Activated CD4-positive, alpha-beta T cell treated with anti-CD3 and anti-CD28 coated beads for 48 hours (primary cell): ENCODE data around the gene TMEM141.
"Not testable (repeated sequence)": the region's sequence is repeated elsewhere in the genome, so short reads cannot be mapped to it uniquely, and the experiment has no call there.

Source experiments
- DNase-seq: peaks from one replicate; pipeline ENCODE4 v3.0.0-alpha.2; 2020

Gene TMEM141

DNA sequence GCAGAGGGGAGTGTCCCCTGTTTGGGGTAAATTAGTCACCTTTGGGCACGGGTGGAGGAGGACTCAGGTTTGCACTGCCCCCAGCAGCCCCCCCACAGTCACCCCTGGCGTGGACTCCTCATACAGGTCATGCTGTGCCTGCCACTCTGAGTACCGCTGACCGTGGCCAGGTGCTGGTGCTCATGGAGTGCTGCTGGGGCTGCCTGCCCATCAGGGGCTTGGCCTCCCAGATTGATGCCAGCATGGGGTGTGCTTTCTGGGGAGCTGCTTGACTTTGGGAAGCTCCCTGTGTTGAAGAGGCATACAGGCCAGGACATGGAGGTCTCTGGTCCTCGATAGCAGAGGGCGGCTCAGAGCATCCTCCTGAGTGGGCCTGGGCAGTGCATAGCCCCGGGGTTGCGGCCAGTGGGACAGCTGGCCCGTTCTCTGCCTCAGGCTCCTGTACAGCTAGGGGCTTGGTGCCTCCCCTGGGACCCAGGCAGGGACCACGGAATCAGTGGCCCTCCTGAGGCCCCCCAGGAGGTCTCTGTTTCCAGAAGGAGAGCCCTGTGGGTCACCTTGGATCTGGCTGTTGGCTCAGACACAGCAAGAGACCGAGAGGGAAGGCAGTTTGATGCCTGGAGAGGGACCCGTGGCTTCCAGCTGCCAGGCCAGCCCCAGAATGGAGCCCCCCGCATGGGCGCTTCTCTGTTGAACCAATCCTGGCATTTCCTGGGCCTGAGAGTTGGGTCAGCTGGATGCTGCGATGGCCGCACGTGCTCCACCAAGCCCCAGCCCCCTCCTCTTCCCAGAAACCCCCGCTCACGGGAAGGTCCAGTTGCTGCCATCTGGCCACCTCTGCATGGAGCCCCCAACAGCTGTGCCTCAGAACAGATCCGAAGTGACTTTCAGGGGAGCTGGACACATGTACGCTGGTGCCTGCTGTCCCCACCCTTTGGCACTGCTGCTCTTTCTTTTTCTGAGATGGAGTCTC, 45.1 kb downstream of the TMEM141 start:
- DNase-seq, result no peak

DNA sequence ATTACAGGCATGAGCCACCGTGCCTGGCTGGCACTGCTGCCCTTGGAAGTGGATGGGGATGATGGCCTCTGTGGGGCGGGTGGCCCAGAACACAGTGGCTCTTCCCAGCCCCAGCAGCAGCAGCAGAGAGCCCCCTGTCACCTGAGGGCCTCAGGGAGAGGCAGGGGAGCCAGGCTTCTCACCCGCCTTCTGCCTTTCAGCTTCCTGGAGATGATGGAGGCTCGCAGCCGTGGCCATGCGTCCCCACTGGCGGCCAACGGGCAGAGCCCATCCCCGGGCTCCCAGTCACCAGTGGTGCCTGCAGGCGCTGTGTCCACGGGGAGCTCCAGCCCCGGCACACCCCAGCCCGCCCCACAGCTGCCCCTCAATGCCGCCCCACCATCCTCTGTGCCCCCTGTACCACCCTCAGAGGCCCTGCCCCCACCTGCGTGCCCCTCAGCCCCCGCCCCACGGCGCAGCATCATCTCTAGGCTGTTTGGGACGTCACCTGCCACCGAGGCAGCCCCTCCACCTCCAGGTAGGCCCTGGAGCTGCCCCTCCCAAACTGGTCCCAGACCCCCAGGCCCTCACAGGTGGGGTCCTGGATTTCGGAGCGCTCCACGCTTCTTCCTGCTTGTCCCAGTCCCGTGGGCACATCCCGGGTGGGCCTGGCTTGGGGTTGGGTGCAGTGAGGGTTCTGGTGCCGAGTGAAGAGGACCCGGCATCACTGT, 46.2 kb downstream of the TMEM141 start:
- DNase-seq, result no peak

DNA sequence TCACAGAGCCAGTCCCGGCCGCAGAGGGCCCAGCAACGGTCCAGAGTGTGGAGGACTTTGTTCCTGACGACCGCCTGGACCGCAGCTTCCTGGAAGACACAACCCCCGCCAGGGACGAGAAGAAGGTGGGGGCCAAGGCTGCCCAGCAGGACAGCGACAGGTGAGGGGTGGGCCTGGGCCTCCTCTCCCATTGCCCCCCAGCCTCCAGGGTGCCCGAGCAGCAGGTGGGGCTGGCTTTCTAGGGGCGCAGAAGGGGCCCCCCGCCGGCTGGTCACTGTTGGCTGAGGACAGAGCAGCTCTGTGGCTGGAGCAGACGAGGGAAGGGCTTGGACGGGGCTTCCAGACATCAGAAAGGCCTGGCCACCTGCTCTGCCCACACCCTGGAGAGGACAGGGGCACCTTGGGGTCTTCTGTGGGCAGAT, 46.7 kb downstream of the TMEM141 start:
- DNase-seq, result not testable (repeated sequence)

DNA sequence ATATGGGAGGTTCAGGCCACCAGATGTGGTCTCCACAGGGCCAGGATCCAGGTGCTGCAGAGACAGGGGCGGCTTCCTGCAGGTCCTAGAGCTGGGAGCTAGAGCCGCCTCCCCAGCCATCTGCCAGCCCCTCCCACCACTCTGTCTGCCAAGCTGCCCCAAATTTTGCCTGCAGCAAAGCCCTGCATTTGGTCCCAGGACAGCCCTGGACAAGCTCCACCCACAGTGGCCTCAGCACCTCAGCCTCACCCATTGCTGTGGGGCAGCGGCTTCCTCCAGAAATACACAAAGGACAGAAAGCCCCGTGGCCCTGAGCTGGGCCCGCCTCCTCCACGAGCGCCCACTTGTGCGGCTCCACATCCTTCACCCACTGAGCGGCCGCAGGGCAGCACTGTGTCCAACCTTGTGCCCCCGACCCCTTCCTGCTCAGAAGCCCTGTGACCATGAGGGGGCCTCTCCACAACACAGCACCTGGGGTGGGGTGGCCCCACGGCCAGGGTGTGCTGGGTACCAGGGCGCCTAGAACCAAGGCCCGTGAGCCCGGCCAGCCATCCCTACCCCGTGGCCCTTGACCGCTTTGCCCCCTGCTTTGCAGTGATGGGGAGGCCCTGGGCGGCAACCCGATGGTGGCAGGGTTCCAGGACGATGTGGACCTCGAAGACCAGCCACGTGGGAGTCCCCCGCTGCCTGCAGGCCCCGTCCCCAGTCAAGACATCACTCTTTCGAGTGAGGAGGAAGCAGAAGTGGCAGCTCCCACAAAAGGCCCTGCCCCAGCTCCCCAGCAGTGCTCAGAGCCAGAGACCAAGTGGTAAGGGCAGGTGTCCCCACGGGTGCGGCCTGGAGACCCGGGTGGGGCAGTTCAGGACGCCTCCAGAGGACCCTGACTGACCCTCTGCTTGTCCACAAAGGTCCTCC, 47.4 kb downstream of the TMEM141 start:
- no peak for DNase-seq

DNA sequence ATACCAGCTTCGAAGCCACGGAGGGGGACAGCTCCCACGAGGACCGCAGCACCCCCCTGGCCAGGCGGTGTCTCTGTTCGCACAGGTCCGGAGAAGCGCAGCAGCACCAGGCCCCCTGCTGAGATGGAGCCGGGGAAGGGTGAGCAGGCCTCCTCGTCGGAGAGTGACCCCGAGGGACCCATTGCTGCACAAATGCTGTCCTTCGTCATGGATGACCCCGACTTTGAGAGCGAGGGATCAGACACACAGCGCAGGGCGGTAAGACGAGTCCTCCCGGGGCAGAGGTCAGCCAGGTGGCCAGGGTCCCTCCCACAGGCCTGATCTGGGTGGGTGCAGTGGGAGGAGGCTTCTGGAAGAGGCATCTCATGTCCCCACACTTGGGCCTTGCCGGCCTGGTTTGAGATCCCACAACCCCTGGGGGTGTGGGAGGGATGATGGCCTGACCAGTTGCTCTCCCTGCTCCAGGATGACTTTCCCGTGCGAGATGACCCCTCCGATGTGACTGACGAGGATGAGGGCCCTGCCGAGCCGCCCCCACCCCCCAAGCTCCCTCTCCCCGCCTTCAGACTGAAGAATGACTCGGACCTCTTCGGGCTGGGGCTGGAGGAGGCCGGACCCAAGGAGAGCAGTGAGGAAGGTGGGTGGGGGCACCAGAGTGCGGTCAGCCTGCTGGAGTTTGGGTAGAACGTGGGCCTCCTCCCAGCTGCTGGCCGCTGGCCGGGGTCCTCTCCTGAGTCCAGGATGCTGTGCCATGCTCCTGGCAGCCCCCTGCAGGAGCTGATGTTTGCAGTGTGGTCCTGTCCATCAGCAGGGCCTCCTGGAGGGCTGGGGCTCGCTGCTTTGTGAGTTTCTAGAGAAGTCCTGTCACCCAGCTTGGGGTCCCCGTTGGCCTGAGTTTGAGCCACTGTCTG, 48.3 kb downstream of the TMEM141 start:
- DNase-seq, result no peak

DNA sequence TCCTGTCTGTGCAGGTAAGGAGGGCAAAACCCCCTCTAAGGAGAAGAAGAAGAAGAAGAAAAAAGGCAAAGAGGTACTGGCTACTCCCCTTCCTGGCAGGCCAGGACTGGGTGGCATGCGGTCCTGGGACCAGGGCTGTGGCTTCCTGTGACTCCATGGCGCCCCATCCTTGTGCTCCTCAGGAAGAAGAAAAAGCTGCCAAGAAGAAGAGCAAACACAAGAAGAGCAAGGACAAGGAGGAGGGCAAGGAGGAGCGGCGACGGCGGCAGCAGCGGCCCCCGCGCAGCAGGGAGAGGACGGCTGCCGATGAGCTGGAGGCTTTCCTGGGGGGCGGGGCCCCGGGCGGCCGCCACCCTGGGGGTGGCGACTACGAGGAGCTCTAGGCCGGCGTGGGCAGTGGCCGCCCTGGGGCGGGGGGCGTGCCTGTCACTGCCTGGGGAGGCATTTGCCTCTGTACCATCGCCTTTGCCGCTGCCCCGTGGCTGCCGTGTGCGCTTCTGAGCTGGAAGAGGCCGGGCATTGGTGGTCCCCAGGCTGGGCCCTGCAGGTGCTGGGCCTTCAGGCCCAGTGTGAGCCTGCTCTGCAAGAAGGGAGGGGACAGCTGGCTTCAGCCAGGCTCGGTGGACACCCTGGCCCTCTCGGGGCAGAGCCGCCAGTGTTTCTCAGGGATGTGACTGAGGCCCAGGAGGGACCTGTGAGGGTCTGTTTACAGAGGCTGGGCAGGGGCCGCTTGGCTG, 49.2 kb downstream of the TMEM141 start:
- DNase-seq, result no peak

DNA sequence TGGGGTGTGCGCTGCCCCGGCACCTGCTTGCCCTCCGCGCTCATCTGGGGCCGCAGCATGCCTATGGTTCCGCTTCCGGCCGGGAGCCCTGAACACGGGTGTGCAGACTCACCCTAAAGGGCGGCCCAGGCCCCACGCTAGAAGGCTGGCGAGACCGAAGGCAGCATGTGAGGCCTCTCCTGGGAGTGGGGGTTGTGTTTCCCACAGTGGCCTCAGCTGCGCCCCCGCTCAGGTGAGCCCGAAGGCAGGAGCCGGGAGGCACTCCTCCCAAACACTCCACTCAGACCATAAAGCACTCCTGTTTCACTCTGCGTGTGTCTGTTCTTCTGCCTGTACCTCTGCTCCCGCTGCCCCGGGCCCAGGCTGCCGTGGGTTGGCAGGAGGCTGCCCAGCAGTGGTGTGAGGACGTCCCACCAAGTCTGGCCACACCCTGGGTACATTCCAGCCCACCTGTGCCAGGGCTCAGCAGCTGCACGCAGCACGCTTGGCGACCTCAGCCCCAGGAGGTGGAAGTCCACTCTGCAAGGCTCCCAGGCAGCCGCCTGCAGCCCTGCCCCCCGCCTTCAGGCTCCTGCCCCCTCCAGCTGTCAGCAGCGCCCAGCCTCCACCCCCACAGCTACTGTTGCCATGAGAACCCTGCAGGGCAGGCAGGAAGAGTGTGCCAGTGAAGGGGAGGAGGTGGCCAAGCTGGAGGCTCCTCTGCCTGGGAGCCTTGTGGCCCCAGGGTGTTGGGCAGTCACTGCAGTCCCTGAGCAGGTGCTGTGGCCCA, 49.9 kb downstream of the TMEM141 start:
- no peak for DNase-seq

DNA sequence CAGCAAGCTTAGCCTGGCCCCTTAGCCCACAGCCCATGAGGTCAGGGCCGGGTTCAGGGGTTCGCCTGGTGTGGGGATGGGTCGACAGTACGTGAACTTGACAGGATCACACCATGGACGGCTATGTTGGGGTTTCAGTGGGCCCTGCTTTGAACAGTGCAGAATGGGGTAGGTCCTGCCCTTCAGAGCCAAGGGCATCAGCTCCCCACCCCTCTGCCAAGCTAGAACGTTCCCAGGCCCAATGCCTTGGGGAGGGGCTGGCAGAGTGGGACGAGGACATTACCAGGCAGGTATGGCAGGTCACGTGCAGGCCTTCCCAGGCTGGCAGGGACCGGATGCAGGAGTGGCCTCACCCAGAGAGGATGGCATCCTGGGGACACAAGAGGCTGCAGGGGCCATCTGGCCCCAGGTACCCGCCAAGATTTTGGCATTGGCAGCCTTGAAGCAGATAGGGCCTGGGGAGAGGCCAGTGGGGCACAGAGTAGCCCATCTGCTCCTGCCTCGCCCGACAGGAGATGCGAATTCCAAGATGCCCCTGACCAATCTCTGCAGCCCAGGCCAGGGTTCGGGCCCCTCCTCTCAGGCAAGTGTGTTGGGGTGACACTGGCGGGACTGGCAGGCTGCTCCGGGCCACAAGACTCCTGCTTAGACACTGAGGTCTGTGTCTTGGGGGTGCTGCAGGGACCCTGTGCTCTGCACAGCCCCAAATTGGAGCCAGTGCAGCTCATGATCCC, 50.7 kb downstream of the TMEM141 start:
- DNase-seq, result not testable (repeated sequence)

DNA sequence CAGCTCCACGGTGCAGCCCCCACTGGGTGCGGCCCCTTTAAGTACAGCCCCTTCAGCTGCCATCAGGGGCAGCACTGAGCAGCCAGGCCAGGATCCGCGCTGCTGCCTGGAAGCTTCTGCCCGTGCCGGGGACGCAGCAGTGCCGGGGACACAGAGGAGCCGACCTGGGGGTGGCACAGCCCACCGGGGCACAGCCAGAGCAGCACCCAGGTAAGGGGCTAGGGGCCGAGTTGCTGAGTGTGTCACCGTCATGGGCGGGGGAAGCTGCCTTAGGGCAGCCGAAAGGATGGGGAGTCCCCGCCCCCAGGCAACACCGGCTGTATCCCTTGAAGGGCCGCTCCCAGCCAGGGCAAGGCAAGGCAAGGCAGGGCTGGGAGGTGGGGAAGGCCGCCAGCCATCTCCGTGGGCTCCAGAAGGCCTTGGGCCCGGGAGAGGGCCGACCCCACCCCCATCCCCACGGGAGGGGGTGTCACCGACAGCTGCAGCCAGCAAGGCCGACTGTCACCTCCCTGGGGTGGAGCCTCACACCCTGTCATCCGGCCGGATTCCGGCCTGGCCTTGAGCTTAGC, 51.3 kb downstream of the TMEM141 start, which contains the start of gene AJM1:
Gene AJM1, plus strand, starts transcription at position 99 of the 569 bp plus-strand sequence. CDS start 1,937 bp downstream, outside the sequence.
- DNase-seq, result peak; percentile 87
